ENCODE results near the gene ZNF821. TPM values are rescaled to one million over a fixed set of nuclear protein-coding genes. Genes with fewer than 3 reads are reported as not detected.

ZNF821 gene
- total RNA-seq, 2 donors from 2014 or later, result 12.1 to 12.8 TPM

- no peaks in the 10 kb centered on the region for H3K9me3 Mint-ChIP-seq
- no peak overlapping the region for H3K4me3 Mint-ChIP-seq
- TF ChIP-seq CTCF (conservative IDR thresholded peaks at IDR 0.05), result no peak
- no peak overlapping the region for H3K27ac ChIP-seq (ENCODE audit: low read depth, low read length)
- peaks cover 9% of the 10 kb centered on the region for H3K4me1 Mint-ChIP-seq
- no peak overlapping the region for H3K9ac ChIP-seq (ENCODE audit: extremely low read depth, low read length, poor library complexity, severe bottlenecking)
- H3K9me3 ChIP-seq (ENCODE audit: control insufficient read depth, low read length), result no peaks in the 10 kb centered on the region
- H3K4me3 ChIP-seq (ENCODE audit: low read length), result no peak overlapping the region
- no peaks in the 10 kb centered on the region for H3K27me3 Mint-ChIP-seq (ENCODE audit: insufficient read depth)
- no peak for DNase-seq
- peaks cover 72% of the 10 kb centered on the region for H3K36me3 ChIP-seq (ENCODE audit: control insufficient read depth, insufficient read depth, low read length)
- no peak overlapping the region for H3K27ac Mint-ChIP-seq
- WGBS, 2 experiments (ENCODE audit: insufficient coverage in 1 of 2, insufficient read length in 1 of 2), result 94 to 95% methylated on average over 3 to 4 of the region's 4 CpGs
- no peaks in the 10 kb centered on the region for H3K27me3 ChIP-seq (ENCODE audit: control insufficient read depth, insufficient read depth, low read length, poor library complexity, severe bottlenecking)
- H3K36me3 Mint-ChIP-seq (ENCODE audit: low read depth), result peaks cover 39% of the 10 kb centered on the region
- peaks cover 2% of the 10 kb centered on the region for H3K4me1 ChIP-seq (ENCODE audit: control insufficient read depth, insufficient read depth, low read length)
Observed at GRCh38 chr16:71854369-71854948, 29.5 kb downstream of the ZNF821 start.

- H3K4me1 Mint-ChIP-seq, result peaks cover 9% of the 10 kb centered on the region
- H3K36me3 Mint-ChIP-seq (ENCODE audit: low read depth), result peaks cover 41% of the 10 kb centered on the region
- H3K27me3 Mint-ChIP-seq (ENCODE audit: insufficient read depth), result no peaks in the 10 kb centered on the region
- H3K27ac ChIP-seq (ENCODE audit: low read depth, low read length), result no peak overlapping the region
- TF ChIP-seq CTCF (conservative IDR thresholded peaks at IDR 0.05), result no peak
- no peak overlapping the region for H3K4me3 Mint-ChIP-seq
- WGBS, 2 experiments (ENCODE audit: insufficient coverage in 1 of 2, insufficient read length in 1 of 2), result 89 to 100% methylated on average over 4 of the region's 4 CpGs
- H3K4me3 ChIP-seq (ENCODE audit: low read length), result no peak overlapping the region
- H3K27me3 ChIP-seq (ENCODE audit: control insufficient read depth, insufficient read depth, low read length, poor library complexity, severe bottlenecking), result no peaks in the 10 kb centered on the region
- DNase-seq, result no peak
- H3K9me3 ChIP-seq (ENCODE audit: control insufficient read depth, low read length), result no peaks in the 10 kb centered on the region
- H3K36me3 ChIP-seq (ENCODE audit: control insufficient read depth, insufficient read depth, low read length), result peaks cover 72% of the 10 kb centered on the region
- no peak overlapping the region for H3K9ac ChIP-seq (ENCODE audit: extremely low read depth, low read length, poor library complexity, severe bottlenecking)
- no peaks in the 10 kb centered on the region for H3K9me3 Mint-ChIP-seq
- H3K4me1 ChIP-seq (ENCODE audit: control insufficient read depth, insufficient read depth, low read length), result peaks cover 2% of the 10 kb centered on the region
- H3K27ac Mint-ChIP-seq, result peak overlapping the region; percentile 84
Observed at GRCh38 chr16:71853413-71853812, 30.6 kb downstream of the ZNF821 start.

- H3K4me3 ChIP-seq (ENCODE audit: low read length), result no peak overlapping the region
- Mint-ChIP-seq H3K36me3 (ENCODE audit: low read depth) (peaks cover 44% of the 10 kb centered on the region), H3K4me3 (no peak overlapping the region), H3K9me3 (no peaks in the 10 kb centered on the region), H3K27ac (no peak overlapping the region), H3K27me3 (ENCODE audit: insufficient read depth) (no peaks in the 10 kb centered on the region), H3K4me1 (peaks cover 9% of the 10 kb centered on the region)
- no peaks in the 10 kb centered on the region for H3K27me3 ChIP-seq (ENCODE audit: control insufficient read depth, insufficient read depth, low read length, poor library complexity, severe bottlenecking)
- H3K9me3 ChIP-seq (ENCODE audit: control insufficient read depth, low read length), result no peaks in the 10 kb centered on the region
- no peak overlapping the region for H3K27ac ChIP-seq (ENCODE audit: low read depth, low read length)
- peaks cover 73% of the 10 kb centered on the region for H3K36me3 ChIP-seq (ENCODE audit: control insufficient read depth, insufficient read depth, low read length)
- no peak overlapping the region for H3K9ac ChIP-seq (ENCODE audit: extremely low read depth, low read length, poor library complexity, severe bottlenecking)
- H3K4me1 ChIP-seq (ENCODE audit: control insufficient read depth, insufficient read depth, low read length), result peaks cover 2% of the 10 kb centered on the region
- no peak for DNase-seq
- no peak for TF ChIP-seq CTCF (conservative IDR thresholded peaks at IDR 0.05)
- 99% methylated on average over 4 of the region's 4 CpGs; no CpG with 5 or more reads in 1 of the 2 experiments for WGBS, 2 experiments (ENCODE audit: insufficient coverage in 1 of 2, insufficient read length in 1 of 2)
Observed at GRCh38 chr16:71852561-71852960, 31.4 kb downstream of the ZNF821 start.

Measured in endodermal cell (in vitro differentiated cells).